ENCODE results near the gene ZDHHC4.

Gene ZDHHC4

DNA sequence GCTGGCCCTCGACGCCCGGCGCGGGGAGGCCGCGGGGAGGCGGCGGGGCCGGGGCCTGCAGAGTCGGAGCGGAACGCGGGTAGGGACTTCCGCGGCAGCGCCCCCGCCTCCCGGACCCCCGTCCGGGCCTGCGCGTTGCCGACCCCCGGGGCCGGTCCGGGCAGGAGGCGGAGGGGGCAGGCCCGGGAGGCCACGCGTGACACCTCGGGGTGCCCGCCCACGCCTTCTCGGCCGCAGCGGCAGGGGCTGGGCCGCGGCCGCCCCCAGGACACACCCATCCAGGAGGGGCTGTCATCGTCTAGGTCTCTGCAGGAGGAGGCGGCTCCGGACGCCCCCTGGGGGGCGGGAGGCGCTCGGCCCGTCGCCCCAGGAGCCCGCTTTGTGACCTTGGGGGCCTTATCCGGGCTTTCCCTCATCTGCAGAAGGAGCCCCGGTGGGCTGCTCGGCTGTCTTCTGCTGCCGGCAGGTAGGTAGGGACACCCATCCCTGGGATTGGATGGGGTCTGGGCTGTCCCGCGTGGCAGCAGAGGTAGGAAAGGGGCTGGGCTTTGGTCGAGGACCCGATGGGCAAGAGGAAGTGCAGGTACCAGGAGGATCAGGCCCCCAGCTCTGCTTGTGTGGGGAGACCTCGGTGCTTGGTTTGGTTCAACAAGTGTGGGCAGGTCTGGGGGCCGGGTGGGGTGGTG, 60.4 kb downstream of the ZDHHC4 start (continued):
- TF ChIP-seq ZNF639 (tag by site-specific recombination; IDR thresholded peaks at IDR 0.05): no peak
- peak; percentile 38; the same call in 1 of the 2 replicates for TF ChIP-seq ZNF423 (tag by site-specific recombination; IDR thresholded peaks at IDR 0.05)
- no peak for TF ChIP-seq ZSCAN16 (tag by site-specific recombination; IDR thresholded peaks at IDR 0.05)
- no peak for TF ChIP-seq ZNF514 (tag by site-specific recombination; IDR thresholded peaks at IDR 0.05)
- TF ChIP-seq MYNN (tag by site-specific recombination; IDR thresholded peaks at IDR 0.05; ENCODE audit: borderline replicate concordance): no peak
- TF ChIP-seq ZNF157 (tag by site-specific recombination; IDR thresholded peaks at IDR 0.05): no peak
- TF ChIP-seq ZEB2 (tag by site-specific recombination; IDR thresholded peaks at IDR 0.05): no peak
- no peak for TF ChIP-seq ZSCAN30 (tag by site-specific recombination; IDR thresholded peaks at IDR 0.05)
- TF ChIP-seq ZNF335 (tag by site-specific recombination; conservative IDR thresholded peaks at IDR 0.05): peak; percentile 85
- TF ChIP-seq ZBTB20 (tag by site-specific recombination; IDR thresholded peaks at IDR 0.05): no peak
- TF ChIP-seq ZNF585B (tag by site-specific recombination; IDR thresholded peaks at IDR 0.05): no peak
- TF ChIP-seq OVOL3 (tag by site-specific recombination; IDR thresholded peaks at IDR 0.05): no peak
- TF ChIP-seq ZNF521 (tag by site-specific recombination; IDR thresholded peaks at IDR 0.05): no peak
- no peak for TF ChIP-seq ZNF391 (tag by site-specific recombination; IDR thresholded peaks at IDR 0.05; ENCODE audit: borderline replicate concordance, low read depth)
- no peak for TF ChIP-seq ZNF792 (tag by site-specific recombination; IDR thresholded peaks at IDR 0.05)
- no peak for TF ChIP-seq HOXD13 (CRISPR knock-in tag; IDR thresholded peaks at IDR 0.05; ENCODE audit: borderline replicate concordance)
- no peak for TF ChIP-seq ZNF473 (tag by site-specific recombination; IDR thresholded peaks at IDR 0.05)
- no peak for TF ChIP-seq PRDM2 (tag by site-specific recombination; IDR thresholded peaks at IDR 0.05; ENCODE audit: borderline replicate concordance)
- TF ChIP-seq FEZF1 (tag by site-specific recombination; IDR thresholded peaks at IDR 0.05): no peak
- no peak for TF ChIP-seq ZNF362 (tag by site-specific recombination; IDR thresholded peaks at IDR 0.05)
- no peak for TF ChIP-seq ZNF416 (tag by site-specific recombination; IDR thresholded peaks at IDR 0.05)
- TF ChIP-seq SCRT2 (tag by site-specific recombination; IDR thresholded peaks at IDR 0.05): peak; percentile 61; the same call in 1 of the 2 replicates
- no peak for TF ChIP-seq ZNF621 (tag by site-specific recombination; IDR thresholded peaks at IDR 0.05)
- no peak for TF ChIP-seq ZNF398 (tag by site-specific recombination; IDR thresholded peaks at IDR 0.05)
- TF ChIP-seq YY1 (tag by site-specific recombination; IDR thresholded peaks at IDR 0.05): no peak
- TF ChIP-seq, protein P1, sequence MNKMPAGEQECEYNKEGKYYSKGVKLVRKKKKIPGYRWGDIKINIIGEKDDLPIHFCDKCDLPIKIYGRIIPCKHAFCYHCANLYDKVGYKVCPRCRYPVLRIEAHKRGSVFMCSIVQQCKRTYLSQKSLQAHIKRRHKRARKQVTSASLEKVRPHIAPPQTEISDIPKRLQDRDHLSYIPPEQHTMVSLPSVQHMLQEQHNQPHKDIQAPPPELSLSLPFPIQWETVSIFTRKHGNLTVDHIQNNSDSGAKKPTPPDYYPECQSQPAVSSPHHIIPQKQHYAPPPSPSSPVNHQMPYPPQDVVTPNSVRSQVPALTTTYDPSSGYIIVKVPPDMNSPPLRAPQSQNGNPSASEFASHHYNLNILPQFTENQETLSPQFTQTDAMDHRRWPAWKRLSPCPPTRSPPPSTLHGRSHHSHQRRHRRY (tag by site-specific recombination; IDR thresholded peaks at IDR 0.05): no peak
- TF ChIP-seq ZNF2 (tag by site-specific recombination; IDR thresholded peaks at IDR 0.05): no peak
- peak; percentile 79 for TF ChIP-seq SP3 (tag by site-specific recombination; IDR thresholded peaks at IDR 0.05)
- no peak for TF ChIP-seq ZNF837 (tag by site-specific recombination; IDR thresholded peaks at IDR 0.05)
- no peak for TF ChIP-seq ZNF548 (tag by site-specific recombination; IDR thresholded peaks at IDR 0.05)

Data from HEK293 (cell line).